HEK293 (cell line): ENCODE data around the gene SOX21.
A peak's percentile ranks its signal among the peaks of the same experiment; 100 is the strongest.

Experiments
- CTCF ChIA-PET: fragments of 350-600 bp; formaldehyde crosslinking; extraction: SDS; loops from one replicate; lab custom pipeline; 2021; ENCODE audit warnings: antibody characterized with exemption; lab: Yijun Ruan, JAX
- POLR2A ChIA-PET: fragments of 300-600 bp; formaldehyde crosslinking; extraction: SDS; loops from one replicate; lab custom pipeline; 2020; ENCODE audit warnings: antibody characterized with exemption, inconsistent platforms; lab: Yijun Ruan, JAX
- H3K27ac ChIP-seq: fragments of 200-500 bp; sonication (Bioruptor generic); 2 replicates; pipeline ENCODE4 v1.5.1; 2014; ENCODE audit warnings: low read depth, low read length, control low read depth, inconsistent platforms; ENCODE audit errors: extremely low read depth
- H3K36me3 ChIP-seq, 2 experiments: fragments of 200-500 bp in 1 of 2; sonication (Bioruptor generic) in 1 of 2; 1 replicate in 1 of 2; 2 replicates in 1 of 2; pipeline ENCODE4 v1.5.1; 2014 to 2017; ENCODE audit warnings: inconsistent platforms in 2 of 2, low read length in 2 of 2; ENCODE audit not compliant: control insufficient read depth in 2 of 2, insufficient read depth in 1 of 2
- H3K4me1 ChIP-seq: fragments of 200-500 bp; sonication (Bioruptor generic); 2 replicates; pipeline ENCODE4 v1.5.1; 2014; ENCODE audit warnings: mild to moderate bottlenecking, low read length, inconsistent platforms; ENCODE audit not compliant: control insufficient read depth, insufficient read depth
- H3K4me3 ChIP-seq: 2 replicates; pipeline ENCODE4 v1.5.1; 2011; ENCODE audit warnings: low read depth, mild to moderate bottlenecking, control low read depth, low read length, moderate library complexity
- H3K9me3 ChIP-seq: fragments of 200-500 bp; sonication (Bioruptor generic); 2 replicates; pipeline ENCODE4 v1.5.1; 2014; ENCODE audit warnings: low read depth, low read length, inconsistent platforms; ENCODE audit not compliant: control insufficient read depth, insufficient read depth
- BCL11A ChIP-seq: fragments of 450-650 bp; formaldehyde crosslinking; IDR thresholded peaks from 2 replicates; pipeline ENCODE4 v1.5.1; 2016; ENCODE audit warnings: low read depth, missing biosample characterization, missing genetic modification characterization
- GLIS1 ChIP-seq: fragments of 450-650 bp; formaldehyde crosslinking; IDR thresholded peaks from 2 replicates; pipeline ENCODE4 v1.5.1; 2016; ENCODE audit warnings: missing biosample characterization, missing genetic modification characterization
- PRDM1 ChIP-seq: fragments of 450-650 bp; formaldehyde crosslinking; IDR thresholded peaks from 2 replicates; pipeline ENCODE4; 2016; ENCODE audit warnings: missing biosample characterization, missing genetic modification characterization
- SP2 ChIP-seq: fragments of 450-650 bp; formaldehyde crosslinking; IDR thresholded peaks from 2 replicates; pipeline ENCODE4 v1.5.1; 2016; ENCODE audit warnings: missing biosample characterization, missing genetic modification characterization
- SP3 ChIP-seq: fragments of 450-650 bp; formaldehyde crosslinking; IDR thresholded peaks from 2 replicates; pipeline ENCODE4 v1.5.1; 2016; ENCODE audit warnings: missing biosample characterization, missing genetic modification characterization
- ZBTB17 ChIP-seq: fragments of 450-650 bp; formaldehyde crosslinking; IDR thresholded peaks from 2 replicates; pipeline ENCODE4 v1.5.1; 2016; ENCODE audit warnings: missing biosample characterization, missing genetic modification characterization
- ZFHX2 ChIP-seq: fragments of 450-650 bp; formaldehyde crosslinking; conservative IDR thresholded peaks from 2 replicates; pipeline ENCODE4 v1.5.1; 2016; ENCODE audit warnings: missing biosample characterization, missing genetic modification characterization
- ZNF16 ChIP-seq: fragments of 450-650 bp; formaldehyde crosslinking; IDR thresholded peaks from 2 replicates; pipeline ENCODE4 v1.5.1; 2016; ENCODE audit warnings: low read depth, missing biosample characterization, missing genetic modification characterization
- ZNF335 ChIP-seq: fragments of 450-650 bp; formaldehyde crosslinking; conservative IDR thresholded peaks from 2 replicates; pipeline ENCODE4 v1.5.1; 2016; ENCODE audit warnings: missing biosample characterization, missing genetic modification characterization
- ZNF341 ChIP-seq: fragments of 450-650 bp; formaldehyde crosslinking; IDR thresholded peaks from 2 replicates; pipeline ENCODE4; 2016; ENCODE audit warnings: low read depth, missing biosample characterization, missing genetic modification characterization
- ZNF366 ChIP-seq: fragments of 450-650 bp; formaldehyde crosslinking; conservative IDR thresholded peaks from 2 replicates; pipeline ENCODE4 v1.5.1; 2016; ENCODE audit warnings: missing biosample characterization, missing genetic modification characterization
- ZNF585B ChIP-seq: fragments of 450-650 bp; formaldehyde crosslinking; IDR thresholded peaks from 2 replicates; pipeline ENCODE4 v1.5.1; 2016; ENCODE audit warnings: missing biosample characterization, missing genetic modification characterization
- ZNF654 ChIP-seq: fragments of 450-650 bp; formaldehyde crosslinking; IDR thresholded peaks from 2 replicates; pipeline ENCODE4 v1.5.1; 2016; ENCODE audit warnings: low read depth, missing biosample characterization, missing genetic modification characterization
- ZNF830 ChIP-seq: fragments of 450-650 bp; IDR thresholded peaks from 2 replicates; pipeline ENCODE4 v1.5.0; 2018; ENCODE audit warnings: missing biosample characterization, missing genetic modification characterization, low read depth, mild to moderate bottlenecking, moderate library complexity
- TF ChIP-seq, protein P1 (sequence below): fragments of 450-650 bp; formaldehyde crosslinking; IDR thresholded peaks from 2 replicates; pipeline ENCODE4 v1.5.1; 2016; ENCODE audit warnings: missing biosample characterization, missing genetic modification characterization
- TF ChIP-seq, protein P2 (sequence below): fragments of 450-650 bp; formaldehyde crosslinking; IDR thresholded peaks from 2 replicates; pipeline ENCODE4 v1.5.1; 2016; ENCODE audit warnings: missing biosample characterization, missing genetic modification characterization
- TF ChIP-seq, protein P3 (sequence below): fragments of 450-650 bp; formaldehyde crosslinking; IDR thresholded peaks from 2 replicates; pipeline ENCODE4 v1.5.1; 2016; ENCODE audit warnings: missing biosample characterization, missing genetic modification characterization
- TF ChIP-seq, protein P4 (sequence below): fragments of 450-650 bp; formaldehyde crosslinking; optimal IDR thresholded peaks from 2 replicates; pipeline ENCODE3; 2016; ENCODE audit warnings: missing biosample characterization, mild to moderate bottlenecking, missing genetic modification characterization
- TF ChIP-seq, protein P5 (sequence below): fragments of 450-650 bp; formaldehyde crosslinking; IDR thresholded peaks from 2 replicates; pipeline ENCODE4 v1.5.1; 2016; ENCODE audit warnings: missing biosample characterization, missing genetic modification characterization
- TF ChIP-seq, protein P6 (sequence below): fragments of 450-650 bp; formaldehyde crosslinking; IDR thresholded peaks from 2 replicates; pipeline ENCODE4 v1.5.1; 2017; ENCODE audit warnings: missing biosample characterization, missing genetic modification characterization

The SOX21 gene

DNA sequence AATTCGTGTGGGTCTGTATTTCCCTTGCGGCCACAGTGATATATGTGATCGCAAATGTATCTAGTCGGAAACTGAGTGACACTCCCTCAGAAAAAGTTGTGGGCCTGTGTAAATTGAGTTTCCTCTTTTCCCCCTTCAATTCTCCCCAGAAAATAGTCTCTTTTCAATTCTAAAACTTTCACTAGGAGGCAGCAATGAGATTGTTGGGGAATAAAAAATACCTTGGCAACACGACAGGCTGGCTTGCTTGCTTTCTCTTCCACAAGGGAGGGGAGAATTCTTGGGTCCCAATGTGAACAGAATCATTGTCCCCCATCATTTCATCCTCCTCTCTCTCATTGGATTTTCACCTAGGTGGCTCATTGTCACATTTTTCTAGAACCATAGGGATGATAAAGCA lies 3.7 kb upstream of the SOX21 start (continued):
- TF ChIP-seq, protein P1, sequence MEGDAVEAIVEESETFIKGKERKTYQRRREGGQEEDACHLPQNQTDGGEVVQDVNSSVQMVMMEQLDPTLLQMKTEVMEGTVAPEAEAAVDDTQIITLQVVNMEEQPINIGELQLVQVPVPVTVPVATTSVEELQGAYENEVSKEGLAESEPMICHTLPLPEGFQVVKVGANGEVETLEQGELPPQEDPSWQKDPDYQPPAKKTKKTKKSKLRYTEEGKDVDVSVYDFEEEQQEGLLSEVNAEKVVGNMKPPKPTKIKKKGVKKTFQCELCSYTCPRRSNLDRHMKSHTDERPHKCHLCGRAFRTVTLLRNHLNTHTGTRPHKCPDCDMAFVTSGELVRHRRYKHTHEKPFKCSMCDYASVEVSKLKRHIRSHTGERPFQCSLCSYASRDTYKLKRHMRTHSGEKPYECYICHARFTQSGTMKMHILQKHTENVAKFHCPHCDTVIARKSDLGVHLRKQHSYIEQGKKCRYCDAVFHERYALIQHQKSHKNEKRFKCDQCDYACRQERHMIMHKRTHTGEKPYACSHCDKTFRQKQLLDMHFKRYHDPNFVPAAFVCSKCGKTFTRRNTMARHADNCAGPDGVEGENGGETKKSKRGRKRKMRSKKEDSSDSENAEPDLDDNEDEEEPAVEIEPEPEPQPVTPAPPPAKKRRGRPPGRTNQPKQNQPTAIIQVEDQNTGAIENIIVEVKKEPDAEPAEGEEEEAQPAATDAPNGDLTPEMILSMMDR = no peak
- TF ChIP-seq, protein P2, sequence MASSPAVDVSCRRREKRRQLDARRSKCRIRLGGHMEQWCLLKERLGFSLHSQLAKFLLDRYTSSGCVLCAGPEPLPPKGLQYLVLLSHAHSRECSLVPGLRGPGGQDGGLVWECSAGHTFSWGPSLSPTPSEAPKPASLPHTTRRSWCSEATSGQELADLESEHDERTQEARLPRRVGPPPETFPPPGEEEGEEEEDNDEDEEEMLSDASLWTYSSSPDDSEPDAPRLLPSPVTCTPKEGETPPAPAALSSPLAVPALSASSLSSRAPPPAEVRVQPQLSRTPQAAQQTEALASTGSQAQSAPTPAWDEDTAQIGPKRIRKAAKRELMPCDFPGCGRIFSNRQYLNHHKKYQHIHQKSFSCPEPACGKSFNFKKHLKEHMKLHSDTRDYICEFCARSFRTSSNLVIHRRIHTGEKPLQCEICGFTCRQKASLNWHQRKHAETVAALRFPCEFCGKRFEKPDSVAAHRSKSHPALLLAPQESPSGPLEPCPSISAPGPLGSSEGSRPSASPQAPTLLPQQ (tag by site-specific recombination) = no peak
- TF ChIP-seq ZNF16 (tag by site-specific recombination) (no peak), ZNF366 (tag by site-specific recombination) (no peak), ZNF654 (tag by site-specific recombination) (0 out of 2 replicates have a peak, but pooled peaks have one; percentile 14), PRDM1 (0 out of 2 replicates have a peak, but pooled peaks have one; percentile 18), SP2 (no peak), BCL11A (tag by site-specific recombination) (no peak)
- TF ChIP-seq, protein P3, sequence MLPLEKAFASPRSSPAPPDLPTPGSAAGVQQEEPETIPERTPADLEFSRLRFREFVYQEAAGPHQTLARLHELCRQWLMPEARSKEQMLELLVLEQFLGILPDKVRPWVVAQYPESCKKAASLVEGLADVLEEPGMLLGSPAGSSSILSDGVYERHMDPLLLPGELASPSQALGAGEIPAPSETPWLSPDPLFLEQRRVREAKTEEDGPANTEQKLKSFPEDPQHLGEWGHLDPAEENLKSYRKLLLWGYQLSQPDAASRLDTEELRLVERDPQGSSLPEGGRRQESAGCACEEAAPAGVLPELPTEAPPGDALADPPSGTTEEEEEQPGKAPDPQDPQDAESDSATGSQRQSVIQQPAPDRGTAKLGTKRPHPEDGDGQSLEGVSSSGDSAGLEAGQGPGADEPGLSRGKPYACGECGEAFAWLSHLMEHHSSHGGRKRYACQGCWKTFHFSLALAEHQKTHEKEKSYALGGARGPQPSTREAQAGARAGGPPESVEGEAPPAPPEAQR (tag by site-specific recombination) = no peak

- Histone ChIP-seq H3K36me3 (no peaks in the 10 kb centered on the region), H3K27ac (no peak overlapping the region), H3K4me1 (no peaks in the 10 kb centered on the region), H3K9me3 (no peaks in the 10 kb centered on the region), H3K4me3 (peak overlapping the region; percentile 61)
- ChIA-PET CTCF (no interaction called here), POLR2A (no interaction called here)
- TF ChIP-seq ZFHX2 (tag by site-specific recombination) = peak; percentile 54
- peak; percentile 72 for TF ChIP-seq ZNF335 (tag by site-specific recombination)
- 0 out of 2 replicates have a peak, but pooled peaks have one; percentile 7 for TF ChIP-seq SP3 (tag by site-specific recombination)
- TF ChIP-seq ZNF585B (tag by site-specific recombination) = no peak
- TF ChIP-seq ZBTB17 = 0 out of 2 replicates have a peak, but pooled peaks have one; percentile 17
These were observed 1.3 kb upstream of the SOX21 start for GRCh38 chr13:94713561-94714182.

DNA sequence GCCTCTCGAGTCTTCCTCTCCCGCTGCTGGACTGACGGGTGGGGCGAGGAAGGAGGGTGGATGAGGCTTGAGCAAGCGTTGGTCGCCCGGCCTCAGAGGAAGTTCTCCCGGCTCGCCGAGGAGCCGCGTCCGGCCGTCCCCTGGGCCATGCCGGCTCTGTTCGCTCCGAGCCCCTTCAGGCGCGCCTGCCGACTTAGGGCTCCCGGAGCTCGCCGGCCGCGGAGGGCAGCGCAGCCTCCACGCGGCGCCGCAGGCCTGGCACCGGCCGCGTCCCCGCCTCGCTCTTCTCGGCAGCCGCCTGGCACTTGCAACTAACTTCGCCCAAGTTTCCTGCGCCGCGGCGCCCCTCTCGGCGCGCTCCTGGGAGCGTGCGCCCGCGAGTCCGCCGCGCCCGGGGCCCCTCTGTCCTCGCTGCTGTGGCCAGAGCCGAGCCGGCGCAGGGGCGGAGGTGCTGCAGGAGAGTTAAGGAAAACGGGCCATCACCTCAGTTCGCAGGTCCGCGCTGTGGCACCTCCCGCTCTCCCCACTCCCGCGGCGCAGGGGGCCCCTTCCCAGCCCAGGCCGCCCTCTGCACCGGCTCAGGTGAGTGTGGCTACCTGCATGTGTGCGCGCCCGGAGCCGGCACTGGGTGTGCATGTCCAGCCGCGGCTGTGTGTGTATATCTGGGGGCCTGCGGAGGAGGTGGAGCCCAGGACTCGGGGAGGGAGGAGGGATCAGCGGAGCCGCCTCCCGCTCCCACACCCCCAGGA lies 641 bp upstream of the SOX21 start:
- POLR2A ChIA-PET = no interaction called here
- H3K9me3 ChIP-seq = no peaks in the 10 kb centered on the region
- CTCF ChIA-PET = interaction anchor here (0.6 to 1.0 kb wide), 3 partner anchors 37 to 165 kb away, joined by 3 to 5 read pairs (median 4); no protein-coding TSS in a partner anchor
- peak overlapping the region; percentile 61 for H3K4me3 ChIP-seq
- no peaks in the 10 kb centered on the region for H3K36me3 ChIP-seq
- H3K4me1 ChIP-seq = no peaks in the 10 kb centered on the region
- H3K27ac ChIP-seq = no peak overlapping the region
- TF ChIP-seq, protein P4, sequence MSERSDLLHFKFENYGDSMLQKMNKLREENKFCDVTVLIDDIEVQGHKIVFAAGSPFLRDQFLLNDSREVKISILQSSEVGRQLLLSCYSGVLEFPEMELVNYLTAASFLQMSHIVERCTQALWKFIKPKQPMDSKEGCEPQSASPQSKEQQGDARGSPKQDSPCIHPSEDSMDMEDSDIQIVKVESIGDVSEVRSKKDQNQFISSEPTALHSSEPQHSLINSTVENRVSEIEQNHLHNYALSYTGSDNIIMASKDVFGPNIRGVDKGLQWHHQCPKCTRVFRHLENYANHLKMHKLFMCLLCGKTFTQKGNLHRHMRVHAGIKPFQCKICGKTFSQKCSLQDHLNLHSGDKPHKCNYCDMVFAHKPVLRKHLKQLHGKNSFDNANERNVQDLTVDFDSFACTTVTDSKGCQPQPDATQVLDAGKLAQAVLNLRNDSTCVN (tag by site-specific recombination) = peak; percentile 87
- TF ChIP-seq, protein P5, sequence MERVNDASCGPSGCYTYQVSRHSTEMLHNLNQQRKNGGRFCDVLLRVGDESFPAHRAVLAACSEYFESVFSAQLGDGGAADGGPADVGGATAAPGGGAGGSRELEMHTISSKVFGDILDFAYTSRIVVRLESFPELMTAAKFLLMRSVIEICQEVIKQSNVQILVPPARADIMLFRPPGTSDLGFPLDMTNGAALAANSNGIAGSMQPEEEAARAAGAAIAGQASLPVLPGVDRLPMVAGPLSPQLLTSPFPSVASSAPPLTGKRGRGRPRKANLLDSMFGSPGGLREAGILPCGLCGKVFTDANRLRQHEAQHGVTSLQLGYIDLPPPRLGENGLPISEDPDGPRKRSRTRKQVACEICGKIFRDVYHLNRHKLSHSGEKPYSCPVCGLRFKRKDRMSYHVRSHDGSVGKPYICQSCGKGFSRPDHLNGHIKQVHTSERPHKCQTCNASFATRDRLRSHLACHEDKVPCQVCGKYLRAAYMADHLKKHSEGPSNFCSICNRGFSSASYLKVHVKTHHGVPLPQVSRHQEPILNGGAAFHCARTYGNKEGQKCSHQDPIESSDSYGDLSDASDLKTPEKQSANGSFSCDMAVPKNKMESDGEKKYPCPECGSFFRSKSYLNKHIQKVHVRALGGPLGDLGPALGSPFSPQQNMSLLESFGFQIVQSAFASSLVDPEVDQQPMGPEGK (tag by site-specific recombination) = peak; percentile 16; the same call in 1 of the 2 replicates
- peak; percentile 88 for TF ChIP-seq ZNF341 (tag by site-specific recombination)
- TF ChIP-seq, protein P6, sequence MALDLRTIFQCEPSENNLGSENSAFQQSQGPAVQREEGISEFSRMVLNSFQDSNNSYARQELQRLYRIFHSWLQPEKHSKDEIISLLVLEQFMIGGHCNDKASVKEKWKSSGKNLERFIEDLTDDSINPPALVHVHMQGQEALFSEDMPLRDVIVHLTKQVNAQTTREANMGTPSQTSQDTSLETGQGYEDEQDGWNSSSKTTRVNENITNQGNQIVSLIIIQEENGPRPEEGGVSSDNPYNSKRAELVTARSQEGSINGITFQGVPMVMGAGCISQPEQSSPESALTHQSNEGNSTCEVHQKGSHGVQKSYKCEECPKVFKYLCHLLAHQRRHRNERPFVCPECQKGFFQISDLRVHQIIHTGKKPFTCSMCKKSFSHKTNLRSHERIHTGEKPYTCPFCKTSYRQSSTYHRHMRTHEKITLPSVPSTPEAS (tag by site-specific recombination) = 0 out of 2 replicates have a peak, but pooled peaks have one; percentile 17
- TF ChIP-seq SP2 = peak; percentile 24
- TF ChIP-seq, protein P2 (tag by site-specific recombination) = no peak
- TF ChIP-seq ZNF830 (tag by site-specific recombination) = no peak
- TF ChIP-seq GLIS1 (tag by site-specific recombination) = no peak
